Peyer's patch (tissue), 4 donors: ENCODE data around the gene MEG3. TPM values are rescaled to one million over a fixed set of nuclear protein-coding genes. Genes with fewer than 3 reads are reported as not detected.

ENCODE experiments used
- DNase-seq, 3 donors: peaks; one replicate each; pipeline ENCODE4 v3.0.0-alpha.2; 2017 to 2019
- H3K27ac ChIP-seq, 4 donors: fragments of 200-600 bp; sonication (generic); one replicate each; pipeline ENCODE4 v1.5.1; 2016 to 2019
- H3K27me3 ChIP-seq, 2 donors: fragments of 200-600 bp; sonication (generic); one replicate each; pipeline ENCODE4 v1.5.1; 2019
- H3K36me3 ChIP-seq, 3 donors: fragments of 200-600 bp; sonication (generic); one replicate each; pipeline ENCODE4 v1.5.1; 2016 to 2019
- H3K4me1 ChIP-seq, 4 donors: fragments of 200-600 bp; sonication (generic); one replicate each; pipeline ENCODE4 v1.5.1; 2016 to 2019
- H3K4me3 ChIP-seq, 4 donors: fragments of 200-600 bp; sonication (generic); 1 replicate in 3 of 4; 2 replicates in 1 of 4; pipeline ENCODE4 v1.5.1; 2016 to 2019; ENCODE audit warnings: mild to moderate bottlenecking in 1 of 4
- H3K9me3 ChIP-seq, 4 donors: fragments of 200-600 bp; sonication (generic); one replicate each; pipeline ENCODE4 v1.5.1; 2016 to 2019; ENCODE audit warnings: mild to moderate bottlenecking in 1 of 4
- CTCF ChIP-seq, 6 experiments: fragments of 450-650 bp in 4 of 6; fragments of 200-600 bp in 2 of 6; sonication (generic) in 1 of 6; IDR thresholded peaks; one replicate each; pipeline ENCODE4 v1.5.1; 2017 to 2019; ENCODE audit warnings: antibody characterized with exemption in 6 of 6, mild to moderate bottlenecking in 3 of 6, moderate library complexity in 1 of 6
- POLR2A ChIP-seq, 2 donors: fragments of 450-650 bp; IDR thresholded peaks; one replicate each; pipeline ENCODE4 v1.5.1; 2017; ENCODE audit warnings: antibody characterized with exemption in 2 of 2, mild to moderate bottlenecking in 2 of 2, moderate library complexity in 2 of 2
- total RNA-seq, 4 donors: library from RNA; depleted of rRNA; stranded (reverse); fragments of >200 nt; gene quantifications; one replicate each; pipeline ENCODE4 v1.1.0, GENCODE V29; 2016

Gene MEG3
- total RNA-seq, 4 donors from 2014 or later, result 5.8 to 135 (median 33.8) TPM

GRCh38 chr14:100858838-100859220 is 32.9 kb downstream of the MEG3 start:
- Histone ChIP-seq H3K4me3 (no peak overlapping the region), H3K9me3 (no peaks in the 10 kb centered on the region), H3K27ac (no peak overlapping the region), H3K36me3 (no peaks in the 10 kb centered on the region), H3K27me3 (no peaks in the 10 kb centered on the region), H3K4me1 (no peaks in the 10 kb centered on the region)
- no peak for DNase-seq
- TF ChIP-seq POLR2A (IDR thresholded peaks at IDR 0.05), result no peak
- no peak for TF ChIP-seq CTCF (IDR thresholded peaks at IDR 0.05)

- no peak for DNase-seq
- H3K4me1 ChIP-seq, result no peaks in the 10 kb centered on the region
- no peak overlapping the region for H3K27ac ChIP-seq
- H3K27me3 ChIP-seq, result no peaks in the 10 kb centered on the region
- H3K36me3 ChIP-seq, result no peaks in the 10 kb centered on the region
- no peaks in the 10 kb centered on the region for H3K9me3 ChIP-seq
- no peak overlapping the region for H3K4me3 ChIP-seq
- TF ChIP-seq CTCF (IDR thresholded peaks at IDR 0.05) (no peak), POLR2A (IDR thresholded peaks at IDR 0.05) (no peak)
Observed at GRCh38 chr14:100859781-100860180, 33.9 kb downstream of the MEG3 start.

GRCh38 chr14:100860556-100861187 is 34.8 kb downstream of the MEG3 start:
- Histone ChIP-seq H3K4me1 (no peaks in the 10 kb centered on the region), H3K4me3 (no peak overlapping the region), H3K9me3 (no peaks in the 10 kb centered on the region), H3K36me3 (no peaks in the 10 kb centered on the region), H3K27me3 (no peaks in the 10 kb centered on the region), H3K27ac (no peak overlapping the region)
- no peak for DNase-seq
- TF ChIP-seq CTCF (IDR thresholded peaks at IDR 0.05), result no peak

GRCh38 chr14:100861188-100861936 is 35.4 kb downstream of the MEG3 start:
- TF ChIP-seq POLR2A (IDR thresholded peaks at IDR 0.05) (no peak), CTCF (IDR thresholded peaks at IDR 0.05) (no peak)
- no peak overlapping the region for H3K27ac ChIP-seq
- no peaks in the 10 kb centered on the region for H3K36me3 ChIP-seq
- H3K9me3 ChIP-seq, result no peaks in the 10 kb centered on the region
- no peaks in the 10 kb centered on the region for H3K4me1 ChIP-seq
- no peaks in the 10 kb centered on the region for H3K27me3 ChIP-seq
- H3K4me3 ChIP-seq, result no peak overlapping the region
- peak in 1 of 3 donors; percentile 20 for DNase-seq

- H3K4me3 ChIP-seq, result no peak overlapping the region
- H3K27me3 ChIP-seq, result no peaks in the 10 kb centered on the region
- no peak for TF ChIP-seq CTCF (IDR thresholded peaks at IDR 0.05)
- TF ChIP-seq POLR2A (IDR thresholded peaks at IDR 0.05), result no peak
- DNase-seq, result no peak
- no peak overlapping the region for H3K27ac ChIP-seq
- no peaks in the 10 kb centered on the region for H3K4me1 ChIP-seq
- H3K36me3 ChIP-seq, result no peaks in the 10 kb centered on the region
- no peaks in the 10 kb centered on the region for H3K9me3 ChIP-seq
Observed at GRCh38 chr14:100861937-100862247, 36.0 kb downstream of the MEG3 start.
